ENCODE data around the gene AADAT. TPM values are rescaled to one million over a fixed set of nuclear protein-coding genes. Genes with fewer than 3 reads are reported as not detected.
"Not testable (repeated sequence)": the region's sequence is repeated elsewhere in the genome, so short reads cannot be mapped to it uniquely, and the experiment has no call there.

Gene AADAT
- total RNA-seq = 0.07 and 0.18 TPM in 2 replicates

- no peak for DNase-seq (ENCODE audit: low read depth, low spot score)
Observed at GRCh38 chr4:170089668-170090351, at the start of gene AADAT. AADAT (minus strand) TSS chr4:170089956; CDS start chr4:170089690, 266 bp downstream.

GRCh38 chr4:170138580-170139194 is 48.9 kb upstream of the AADAT start:
- DNase-seq (ENCODE audit: low read depth, low spot score) = peak; percentile 26

GRCh38 chr4:170137927-170138326 is 48.2 kb upstream of the AADAT start:
- no peak for DNase-seq (ENCODE audit: low read depth, low spot score)

- no peak for DNase-seq (ENCODE audit: low read depth, low spot score)
Observed at GRCh38 chr4:170137466-170137865, 47.7 kb upstream of the AADAT start.

GRCh38 chr4:170134821-170135220 is 45.1 kb upstream of the AADAT start:
- DNase-seq (ENCODE audit: low read depth, low spot score) = no peak

GRCh38 chr4:170128219-170128804 is 38.6 kb upstream of the AADAT start:
- DNase-seq (ENCODE audit: low read depth, low spot score) = no peak

- no peak for DNase-seq (ENCODE audit: low read depth, low spot score)
Observed at GRCh38 chr4:170127758-170128157, 38.0 kb upstream of the AADAT start.

- no peak for DNase-seq (ENCODE audit: low read depth, low spot score)
Observed at GRCh38 chr4:170124406-170124805, 34.6 kb upstream of the AADAT start.

GRCh38 chr4:170122252-170122651 is 32.5 kb upstream of the AADAT start:
- DNase-seq (ENCODE audit: low read depth, low spot score) = no peak

- no peak for DNase-seq (ENCODE audit: low read depth, low spot score)
Observed at GRCh38 chr4:170114636-170115035, 24.9 kb upstream of the AADAT start.

- not testable (repeated sequence) for DNase-seq (ENCODE audit: low read depth, low spot score)
Observed at GRCh38 chr4:170114183-170114582, 24.4 kb upstream of the AADAT start.

GRCh38 chr4:170111546-170111945 is 21.8 kb upstream of the AADAT start:
- no peak for DNase-seq (ENCODE audit: low read depth, low spot score)

GRCh38 chr4:170111085-170111484 is 21.3 kb upstream of the AADAT start:
- DNase-seq (ENCODE audit: low read depth, low spot score) = no peak

GRCh38 chr4:170110285-170110672 is 20.5 kb upstream of the AADAT start:
- DNase-seq (ENCODE audit: low read depth, low spot score) = no peak

GRCh38 chr4:170109586-170110284 is 20.0 kb upstream of the AADAT start:
- DNase-seq (ENCODE audit: low read depth, low spot score) = no peak

- no peak for DNase-seq (ENCODE audit: low read depth, low spot score)
Observed at GRCh38 chr4:170106900-170107299, 17.1 kb upstream of the AADAT start.

- DNase-seq (ENCODE audit: low read depth, low spot score) = no peak
Observed at GRCh38 chr4:170102426-170102825, 12.7 kb upstream of the AADAT start.

- not testable (repeated sequence) for DNase-seq (ENCODE audit: low read depth, low spot score)
Observed at GRCh38 chr4:170098171-170098570, 8.4 kb upstream of the AADAT start.

- DNase-seq (ENCODE audit: low read depth, low spot score) = no peak
Observed at GRCh38 chr4:170097681-170098080, 7.9 kb upstream of the AADAT start.

- no peak for DNase-seq (ENCODE audit: low read depth, low spot score)
Observed at GRCh38 chr4:170093973-170094535, 4.3 kb upstream of the AADAT start.

GRCh38 chr4:170091069-170091696 is 1.4 kb upstream of the AADAT start:
- no peak for DNase-seq (ENCODE audit: low read depth, low spot score)

All from pulmonary artery endothelial cell (primary cell).